Erythroblast (primary cell): Measurements from ENCODE around the gene DHRS3.

ENCODE experiments used
- GATA1 ChIP-seq: IDR thresholded peaks from 2 replicates; pipeline ENCODE4 v1.6.1; 2011; ENCODE audit warnings: low read depth, mild to moderate bottlenecking, control low read depth, low read length, moderate library complexity
- POLR2A ChIP-seq: IDR thresholded peaks from 2 replicates; pipeline ENCODE4 v1.6.1; 2011; ENCODE audit warnings: mild to moderate bottlenecking, low read length

DNA sequence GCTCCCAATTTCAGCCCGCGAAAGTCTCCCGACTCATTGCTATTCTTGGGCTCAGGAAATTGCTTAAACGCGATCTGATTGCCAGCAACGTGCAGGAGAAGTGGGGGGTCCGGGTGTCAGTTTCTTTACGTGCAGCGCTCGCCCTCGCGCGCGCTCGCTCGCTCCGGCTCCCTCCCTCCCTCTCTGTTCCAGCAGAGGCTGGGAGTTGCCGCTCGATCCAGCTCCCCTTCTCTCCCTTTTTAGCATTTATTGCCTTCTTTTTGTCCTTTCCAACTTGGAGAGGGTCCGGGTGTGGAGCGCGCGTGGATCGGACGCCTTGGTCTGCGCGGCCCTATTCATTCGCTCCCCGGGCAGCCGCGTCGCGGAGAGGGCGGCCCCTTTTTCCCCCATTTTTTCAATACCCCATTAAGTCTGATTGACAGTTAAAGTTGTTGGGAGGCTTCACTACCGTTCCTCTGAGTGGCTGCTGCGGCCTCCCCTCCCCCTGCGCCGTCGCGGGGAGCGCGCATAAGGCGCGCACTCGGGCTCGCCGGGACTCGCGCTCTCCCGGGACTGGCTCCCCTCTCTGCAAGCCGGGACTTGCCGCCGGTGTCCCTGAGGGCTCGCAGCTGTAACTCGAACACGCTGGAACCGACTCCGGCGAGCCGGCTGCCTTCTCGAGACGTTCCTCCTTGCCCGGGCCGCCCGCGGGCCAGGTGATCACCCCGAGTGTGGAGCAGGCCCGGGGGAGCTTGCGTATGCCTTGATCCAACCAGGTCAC, at the start of gene DHRS3:
- TF ChIP-seq POLR2A (peak; percentile 38), GATA1 (no peak)
